GM10847 (cell line): ENCODE data around the gene SSBP3.

ENCODE experiments used
- POLR2A ChIP-seq: IDR thresholded peaks from 2 replicates; pipeline ENCODE4 v1.6.1; 2011; ENCODE audit not compliant: insufficient read length; ENCODE audit errors: extremely low read depth

The SSBP3 gene

GRCh38 chr1:54364995-54365394 lies 41.2 kb downstream of the SSBP3 start:
- TF ChIP-seq POLR2A = no peak

- TF ChIP-seq POLR2A = no peak
Measured at GRCh38 chr1:54364582-54364981, 41.6 kb downstream of the SSBP3 start.

GRCh38 chr1:54363925-54364324 lies 42.3 kb downstream of the SSBP3 start:
- no peak for TF ChIP-seq POLR2A

- TF ChIP-seq POLR2A = no peak
Measured at GRCh38 chr1:54362881-54363340, 43.3 kb downstream of the SSBP3 start.

- no peak for TF ChIP-seq POLR2A
Measured at GRCh38 chr1:54361342-54361741, 44.9 kb downstream of the SSBP3 start.

GRCh38 chr1:54360165-54361005 lies 45.8 kb downstream of the SSBP3 start:
- TF ChIP-seq POLR2A = no peak

- TF ChIP-seq POLR2A = no peak
Measured at GRCh38 chr1:54359393-54360162, 46.6 kb downstream of the SSBP3 start.

GRCh38 chr1:54358503-54359168 lies 47.6 kb downstream of the SSBP3 start:
- TF ChIP-seq POLR2A = no peak

- TF ChIP-seq POLR2A = no peak
Measured at GRCh38 chr1:54357967-54358366, 48.2 kb downstream of the SSBP3 start.

- no peak for TF ChIP-seq POLR2A
Measured at GRCh38 chr1:54356680-54357147, 49.5 kb downstream of the SSBP3 start.

- no peak for TF ChIP-seq POLR2A
Measured at GRCh38 chr1:54355931-54356679, 50.1 kb downstream of the SSBP3 start.

- TF ChIP-seq POLR2A = no peak
Measured at GRCh38 chr1:54354899-54355298, 51.3 kb downstream of the SSBP3 start.

GRCh38 chr1:54353959-54354358 lies 52.2 kb downstream of the SSBP3 start:
- no peak for TF ChIP-seq POLR2A

- no peak for TF ChIP-seq POLR2A
Measured at GRCh38 chr1:54352755-54353154, 53.4 kb downstream of the SSBP3 start.

GRCh38 chr1:54350360-54350759 lies 55.8 kb downstream of the SSBP3 start:
- TF ChIP-seq POLR2A = no peak
